Panc1 (cell line): ENCODE results near the gene OR2Y1. TPM values are rescaled to one million over a fixed set of nuclear protein-coding genes. Genes with fewer than 3 reads are reported as not detected.
"Not testable (repeated sequence)": the region's sequence is repeated elsewhere in the genome, so short reads cannot be mapped to it uniquely, and the experiment has no call there.

Experiments used
- ATAC-seq: fragments of 200-7000 bp; cut with Tn5 transposase; 2 replicates; pipeline ENCODE4 v1.9.1; 2020; ENCODE audit warnings: mild to moderate bottlenecking, moderate library complexity
- BruUV-seq: library from RNA; stranded (reverse); fragments of 400-500 nt; replicated peaks from 2 replicates; lab custom pipeline; 2021; lab: Mats Ljungman, UMichigan
- CTCF ChIA-PET: fragments of 300-600 bp; sonication (Branson Sonifier 250); formaldehyde crosslinking; loops from one replicate; lab custom pipeline; 2022; ENCODE audit warnings: antibody characterized with exemption; lab: Charles Lee
- POLR2A ChIA-PET: fragments of 300-600 bp; sonication (Branson Sonifier 250); formaldehyde crosslinking; loops from one replicate; lab custom pipeline; 2022; ENCODE audit warnings: antibody characterized with exemption; lab: Charles Lee
- DNase-seq: peaks from one replicate; pipeline ENCODE4 v3.0.0-alpha.2; 2010; ENCODE audit warnings: low read depth, low spot score
- H3K27ac ChIP-seq: 2 replicates; pipeline ENCODE4 v1.5.1; 2011; ENCODE audit warnings: mild to moderate bottlenecking, low read length, inconsistent platforms
- H3K27me3 ChIP-seq: fragments of 200-500 bp; sonication (Bioruptor generic); 2 replicates; pipeline ENCODE4 v1.6.0; 2014; ENCODE audit warnings: low read length, inconsistent platforms; ENCODE audit not compliant: control insufficient read depth, insufficient read depth
- H3K36me3 ChIP-seq: fragments of 200-500 bp; sonication (Bioruptor generic); 2 replicates; pipeline ENCODE4 v1.5.1; 2014; ENCODE audit warnings: inconsistent platforms, mild to moderate bottlenecking, low read length, moderate library complexity; ENCODE audit not compliant: control insufficient read depth, insufficient read depth
- H3K4me1 ChIP-seq: 2 replicates; pipeline ENCODE4 v1.5.1; 2011; ENCODE audit warnings: inconsistent platforms, mild to moderate bottlenecking, low read length, moderate library complexity; ENCODE audit not compliant: control insufficient read depth, insufficient read depth
- H3K4me3 ChIP-seq, 2 experiments: 2 replicates each; pipeline ENCODE4 v1.5.1; 2011 to 2012; ENCODE audit warnings: low read depth in 2 of 2, low read length in 2 of 2, mild to moderate bottlenecking in 2 of 2, inconsistent platforms in 1 of 2, moderate library complexity in 1 of 2
- H3K9me3 ChIP-seq: fragments of 200-500 bp; sonication (Bioruptor generic); 2 replicates; pipeline ENCODE4 v1.5.1; 2014; ENCODE audit warnings: low read depth, mild to moderate bottlenecking, inconsistent platforms, low read length, moderate library complexity; ENCODE audit not compliant: control insufficient read depth, insufficient read depth
- CTCF ChIP-seq: fragments of 450-650 bp; IDR thresholded peaks from 2 replicates; pipeline ENCODE4 v1.5.1; 2017; ENCODE audit warnings: mild to moderate bottlenecking
- POLR2AphosphoS5 ChIP-seq: IDR thresholded peaks from 2 replicates; pipeline ENCODE4 v1.6.1; 2012; ENCODE audit warnings: mild to moderate bottlenecking, low read depth, low read length, moderate library complexity
- REST ChIP-seq, 2 experiments: IDR thresholded peaks; 2 replicates each; pipeline ENCODE4 v1.6.1; 2011 to 2012; ENCODE audit warnings: low read depth in 2 of 2, control low read depth in 1 of 2, low read length in 1 of 2, mild to moderate bottlenecking in 1 of 2, moderate library complexity in 1 of 2; ENCODE audit not compliant: insufficient read depth in 1 of 2
- SIN3A ChIP-seq: IDR thresholded peaks from 2 replicates; pipeline ENCODE4 v1.6.1; 2012; ENCODE audit warnings: low read depth, mild to moderate bottlenecking, low read length, moderate library complexity, borderline replicate concordance; ENCODE audit not compliant: insufficient read depth
- TCF7L2 ChIP-seq: IDR thresholded peaks from 2 replicates; pipeline ENCODE4 v1.6.1; 2011; ENCODE audit warnings: mild to moderate bottlenecking, low read depth, low read length, inconsistent platforms
- in situ Hi-C: cut with HindIII; loops from 2 replicates; pipeline ENCODE4 v1.10.0; 2016; ENCODE audit warnings: low sequenced_read_pairs, low pct_unique_long_range_greater_than_20kb
- intact Hi-C: fragments of 100-400 bp; cut with micrococcal nuclease; formaldehyde crosslinking; loops from one replicate; pipeline ENCODE4 v1.10.0; 2022; ENCODE audit not compliant: unreplicated experiment
- total RNA-seq: library from RNA; stranded (reverse); gene quantifications from one replicate; pipeline ENCODE4 v1.2.1, GENCODE V29; 2021; ENCODE audit not compliant: unreplicated experiment

The OR2Y1 gene
- total RNA-seq, 1 experiment from 2014 or later: not detected

- ChIA-PET POLR2A (no interaction called here), CTCF (no interaction called here)
- in situ Hi-C loops: no loop called here
- H3K27ac ChIP-seq: no peak overlapping the region
- TF ChIP-seq CTCF (no peak), POLR2AphosphoS5 (no peak), TCF7L2 (no peak), SIN3A (no peak)
- DNase-seq (no peak), ATAC-seq (no peak)
- no peaks in the 10 kb centered on the region for H3K36me3 ChIP-seq
- H3K9me3 ChIP-seq: peaks cover 5% of the 10 kb centered on the region; the same call in 1 of the 2 replicates
- H3K4me3 ChIP-seq: no peak overlapping the region
- no TSS peak for BruUV-seq
- H3K27me3 ChIP-seq: peaks cover 2% of the 10 kb centered on the region; the same call in 1 of the 2 replicates
- no peaks in the 10 kb centered on the region for H3K4me1 ChIP-seq
- intact Hi-C loops: no loop called here
Observed at GRCh38 chr5:180755601-180756000, 15.7 kb upstream of the OR2Y1 start.

GRCh38 chr5:180744253-180744652 is 4.4 kb upstream of the OR2Y1 start:
- peaks cover 43% of the 10 kb centered on the region for H3K27me3 ChIP-seq
- DNase-seq (no peak), ATAC-seq (no peak)
- no peak overlapping the region for H3K4me3 ChIP-seq
- no TSS peak for BruUV-seq
- in situ Hi-C loops (no loop called here), intact Hi-C loops (no loop called here)
- no peak for TF ChIP-seq CTCF
- no peak for TF ChIP-seq POLR2AphosphoS5
- no peak for TF ChIP-seq TCF7L2
- TF ChIP-seq SIN3A: no peak
- CTCF ChIA-PET: no interaction called here
- no peaks in the 10 kb centered on the region for H3K9me3 ChIP-seq
- H3K4me1 ChIP-seq: no peaks in the 10 kb centered on the region
- H3K36me3 ChIP-seq: no peaks in the 10 kb centered on the region
- POLR2A ChIA-PET: no interaction called here
- H3K27ac ChIP-seq: no peak overlapping the region

- H3K4me3 ChIP-seq: no peak overlapping the region
- POLR2A ChIA-PET: no interaction called here
- no peaks in the 10 kb centered on the region for H3K4me1 ChIP-seq
- H3K27ac ChIP-seq: no peak overlapping the region
- DNase-seq: no peak
- H3K9me3 ChIP-seq: no peaks in the 10 kb centered on the region
- no TSS peak for BruUV-seq
- no peaks in the 10 kb centered on the region for H3K36me3 ChIP-seq
- in situ Hi-C loops (no loop called here), intact Hi-C loops (no loop called here)
- TF ChIP-seq REST (IDR thresholded peaks at IDR 0.05; ENCODE audit: insufficient read depth in 1 of 2, low read depth in 2 of 2, low read length in 1 of 2): no peak
- no peak for TF ChIP-seq SIN3A
- TF ChIP-seq CTCF: no peak
- no peak for TF ChIP-seq POLR2AphosphoS5
- TF ChIP-seq TCF7L2: no peak
- peaks cover 46% of the 10 kb centered on the region for H3K27me3 ChIP-seq
- CTCF ChIA-PET: no interaction called here
- no peak for ATAC-seq
Observed at GRCh38 chr5:180742727-180743126, 2.9 kb upstream of the OR2Y1 start.

GRCh38 chr5:180740953-180741352 is 1.1 kb upstream of the OR2Y1 start:
- in situ Hi-C loops, H3K36me3 ChIP-seq, DNase-seq, POLR2A ChIA-PET, BruUV-seq, CTCF ChIA-PET, intact Hi-C loops, H3K4me1 ChIP-seq, ATAC-seq, H3K4me3 ChIP-seq, H3K9me3 ChIP-seq, H3K27ac ChIP-seq: not testable (repeated sequence)
- peaks cover 49% of the 10 kb centered on the region for H3K27me3 ChIP-seq
